DMS153 treated with DMSO at 0.1 percent for 48 hours (cell line): ENCODE measurements around the gene HIGD1C.

Experiments used
- DNase-seq: peaks from one replicate; lab custom pipeline; 2025; ENCODE audit not compliant: unreplicated experiment; lab: John Stamatoyannopoulos, UW

Gene HIGD1C

GRCh38 chr12:51017452-51017851, 65.1 kb downstream of the HIGD1C start:
- no peak for DNase-seq

GRCh38 chr12:51018956-51019355, 66.6 kb downstream of the HIGD1C start:
- no peak for DNase-seq

GRCh38 chr12:51019927-51020326, 67.6 kb downstream of the HIGD1C start:
- no peak for DNase-seq
